ENCODE results near the gene GM2A.

Gene GM2A

DNA sequence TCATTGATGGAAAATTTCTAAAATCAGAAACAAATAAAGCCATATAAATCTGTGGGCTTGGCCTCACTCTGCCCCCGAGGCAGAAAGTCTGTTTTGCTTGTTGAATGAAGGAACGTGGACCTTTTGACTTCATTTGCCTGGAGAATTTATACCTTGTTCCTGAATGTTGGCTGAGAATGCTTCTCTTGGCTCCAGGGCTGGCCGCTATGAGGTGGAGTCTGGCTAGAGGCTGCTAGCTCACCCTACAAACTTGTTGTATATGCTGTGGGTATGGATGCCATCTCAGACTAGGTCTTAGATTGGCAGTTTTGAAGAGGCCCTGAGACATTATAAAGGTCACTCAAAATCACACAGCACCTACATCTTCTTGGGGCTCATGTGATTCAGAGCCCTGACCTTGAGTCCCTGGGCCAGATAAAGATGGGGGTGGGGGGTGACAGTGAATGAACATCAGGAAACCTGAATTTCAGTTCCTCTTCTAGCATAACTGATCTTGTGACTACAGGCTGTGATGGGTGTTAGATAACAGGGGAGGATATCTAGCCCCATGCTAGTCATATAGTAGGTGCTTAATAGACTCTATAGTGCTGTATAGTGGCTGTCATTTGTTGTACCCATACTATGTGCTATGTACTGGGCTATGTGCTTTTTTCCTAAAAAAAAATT, 2.8 kb downstream of the GM2A start:
- TF ChIP-seq, protein P1, sequence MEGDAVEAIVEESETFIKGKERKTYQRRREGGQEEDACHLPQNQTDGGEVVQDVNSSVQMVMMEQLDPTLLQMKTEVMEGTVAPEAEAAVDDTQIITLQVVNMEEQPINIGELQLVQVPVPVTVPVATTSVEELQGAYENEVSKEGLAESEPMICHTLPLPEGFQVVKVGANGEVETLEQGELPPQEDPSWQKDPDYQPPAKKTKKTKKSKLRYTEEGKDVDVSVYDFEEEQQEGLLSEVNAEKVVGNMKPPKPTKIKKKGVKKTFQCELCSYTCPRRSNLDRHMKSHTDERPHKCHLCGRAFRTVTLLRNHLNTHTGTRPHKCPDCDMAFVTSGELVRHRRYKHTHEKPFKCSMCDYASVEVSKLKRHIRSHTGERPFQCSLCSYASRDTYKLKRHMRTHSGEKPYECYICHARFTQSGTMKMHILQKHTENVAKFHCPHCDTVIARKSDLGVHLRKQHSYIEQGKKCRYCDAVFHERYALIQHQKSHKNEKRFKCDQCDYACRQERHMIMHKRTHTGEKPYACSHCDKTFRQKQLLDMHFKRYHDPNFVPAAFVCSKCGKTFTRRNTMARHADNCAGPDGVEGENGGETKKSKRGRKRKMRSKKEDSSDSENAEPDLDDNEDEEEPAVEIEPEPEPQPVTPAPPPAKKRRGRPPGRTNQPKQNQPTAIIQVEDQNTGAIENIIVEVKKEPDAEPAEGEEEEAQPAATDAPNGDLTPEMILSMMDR (IDR thresholded peaks at IDR 0.05; ENCODE audit: low read depth, low read length, missing control alignments): no peak
- in situ Hi-C loops (cut with HindIII; ENCODE audit: low sequenced_read_pairs): no loop called here
- no peak overlapping the region for H3K4me3 ChIP-seq (ENCODE audit: low read depth, low read length)
- DNase-seq (ENCODE audit: low read depth): no peak

DNA sequence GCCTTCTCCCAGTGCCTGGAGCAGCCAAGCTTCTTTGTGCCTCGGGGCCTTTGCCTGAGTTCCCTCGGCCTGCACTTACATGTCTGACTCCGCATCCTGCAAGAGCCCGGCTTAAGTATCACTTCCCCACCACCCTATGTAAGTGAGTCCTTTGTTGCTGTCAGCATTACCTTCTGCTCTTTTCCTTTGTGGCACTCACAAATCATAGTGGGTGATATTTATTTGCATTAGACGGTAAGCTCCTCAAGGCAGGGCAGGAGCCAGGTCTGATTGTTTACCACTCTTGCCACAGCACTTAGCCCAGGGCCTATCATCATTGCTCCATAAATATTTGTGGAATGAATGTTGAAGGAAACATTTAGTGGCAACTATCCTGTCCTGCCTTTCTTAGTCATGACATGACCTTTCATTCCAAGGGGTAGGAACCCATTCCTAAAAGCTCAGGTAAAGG, 4.8 kb downstream of the GM2A start:
- TF ChIP-seq, protein P1 (IDR thresholded peaks at IDR 0.05; ENCODE audit: low read depth, low read length, missing control alignments): no peak
- in situ Hi-C loops (cut with HindIII; ENCODE audit: low sequenced_read_pairs): no loop called here

DNA sequence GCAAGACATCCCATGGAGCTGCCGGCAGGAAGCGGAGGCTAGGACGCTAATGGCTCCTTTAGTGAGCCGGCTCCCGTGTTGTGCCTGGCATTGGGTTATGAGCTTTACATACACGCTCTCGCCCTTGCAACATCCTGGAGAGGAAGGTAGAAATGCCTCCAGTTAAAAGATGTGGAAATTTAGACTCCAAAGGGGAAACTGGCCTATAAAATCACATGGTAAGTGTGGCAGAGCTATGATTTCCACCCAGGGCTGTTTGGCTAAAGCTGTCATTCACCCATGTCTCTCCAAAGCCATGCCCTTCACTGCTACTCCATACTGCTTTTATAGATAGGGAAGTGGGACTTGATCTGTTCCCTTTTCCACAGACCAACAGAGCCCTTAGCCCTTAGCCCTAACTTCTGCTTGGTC, 5.2 kb downstream of the GM2A start:
- in situ Hi-C loops (cut with HindIII; ENCODE audit: low sequenced_read_pairs): no loop called here
- no peak for DNase-seq (ENCODE audit: low read depth)
- TF ChIP-seq, protein P1 (IDR thresholded peaks at IDR 0.05; ENCODE audit: low read depth, low read length, missing control alignments): no peak
- no peak overlapping the region for H3K4me3 ChIP-seq (ENCODE audit: low read depth, low read length)

More for the DNA sequence above, 4.8 kb downstream of the GM2A start:
- DNase-seq (ENCODE audit: low read depth): no peak
- H3K4me3 ChIP-seq (ENCODE audit: low read depth, low read length): no peak overlapping the region

DNA sequence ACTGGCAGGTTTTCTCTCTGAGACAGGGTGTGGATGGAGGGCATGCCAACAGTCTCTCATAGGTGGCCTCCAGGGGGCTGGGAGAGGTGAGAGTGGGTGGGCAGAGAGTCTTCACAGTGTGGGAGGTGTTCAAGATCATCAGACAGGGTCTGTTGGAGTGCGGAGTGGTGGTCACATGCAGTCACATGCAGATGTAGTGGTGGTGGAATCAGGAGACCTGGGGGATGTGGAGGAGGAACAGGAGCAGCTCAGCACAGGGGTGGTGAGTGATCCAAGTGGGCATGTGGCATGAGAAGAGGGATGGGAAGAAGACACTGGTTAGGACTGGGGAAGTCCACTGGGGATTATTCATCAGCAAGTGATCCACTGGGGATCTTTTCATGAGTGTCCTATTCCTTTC, 5.8 kb downstream of the GM2A start:
- H3K4me3 ChIP-seq (ENCODE audit: low read depth, low read length): no peak overlapping the region
- in situ Hi-C loops (cut with HindIII; ENCODE audit: low sequenced_read_pairs): no loop called here
- no peak for DNase-seq (ENCODE audit: low read depth)
- TF ChIP-seq, protein P1 (IDR thresholded peaks at IDR 0.05; ENCODE audit: low read depth, low read length, missing control alignments): no peak

DNA sequence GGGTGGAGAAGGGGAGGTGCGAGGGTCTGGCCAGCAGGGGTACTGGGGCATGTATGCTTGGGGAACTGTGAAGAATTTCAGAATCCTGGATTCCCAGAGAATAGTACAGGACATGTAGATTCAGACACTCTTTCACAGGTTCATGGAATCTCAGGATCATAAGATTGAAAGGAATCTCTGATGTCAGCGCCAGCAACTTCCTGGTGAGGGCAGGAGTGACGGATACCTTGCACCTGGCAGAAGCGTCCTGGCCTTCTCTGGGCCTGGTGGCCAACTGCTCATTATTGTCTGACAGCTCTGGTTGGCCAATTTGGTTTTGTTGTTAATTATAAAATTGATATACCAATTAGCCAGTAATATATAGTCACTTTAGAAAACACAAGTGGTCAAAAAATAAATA, 6.9 kb downstream of the GM2A start:
- in situ Hi-C loops (cut with HindIII; ENCODE audit: low sequenced_read_pairs): no loop called here
- no peak for DNase-seq (ENCODE audit: low read depth)
- TF ChIP-seq, protein P1 (IDR thresholded peaks at IDR 0.05; ENCODE audit: low read depth, low read length, missing control alignments): no peak
- H3K4me3 ChIP-seq (ENCODE audit: low read depth, low read length): no peak overlapping the region

DNA sequence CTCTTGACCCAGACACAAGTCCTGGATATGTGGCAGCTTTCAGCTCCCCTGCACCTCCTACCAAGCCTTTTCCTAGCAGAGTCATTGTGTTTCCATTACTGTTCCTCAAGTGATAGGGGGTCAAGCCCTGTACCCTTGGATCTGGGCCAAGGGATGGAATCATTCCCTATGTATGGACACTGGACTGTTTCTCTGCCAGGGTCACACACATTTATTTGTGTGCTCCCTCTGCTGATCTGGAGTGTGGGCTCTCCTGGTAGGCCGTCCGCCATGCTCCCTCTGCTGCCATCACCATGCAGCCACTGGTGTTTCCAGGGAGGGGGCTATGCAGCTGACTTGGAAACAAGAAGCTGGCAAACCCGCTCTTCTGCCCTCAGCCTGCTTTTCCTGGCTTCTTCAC, 9.5 kb downstream of the GM2A start:
- no peak for DNase-seq (ENCODE audit: low read depth)
- H3K4me3 ChIP-seq (ENCODE audit: low read depth, low read length): no peak overlapping the region
- in situ Hi-C loops (cut with HindIII; ENCODE audit: low sequenced_read_pairs): no loop called here
- TF ChIP-seq, protein P1 (IDR thresholded peaks at IDR 0.05; ENCODE audit: low read depth, low read length, missing control alignments): no peak
